ENCODE measurements around the gene HPS1. TPM values are rescaled to one million over a fixed set of nuclear protein-coding genes. Genes with fewer than 3 reads are reported as not detected.

Gene HPS1
- total and polyA plus RNA-seq, 2 of the 4 experiments (the other 2 are of a cell fraction) = 14.0 to 55.2 TPM

DNA sequence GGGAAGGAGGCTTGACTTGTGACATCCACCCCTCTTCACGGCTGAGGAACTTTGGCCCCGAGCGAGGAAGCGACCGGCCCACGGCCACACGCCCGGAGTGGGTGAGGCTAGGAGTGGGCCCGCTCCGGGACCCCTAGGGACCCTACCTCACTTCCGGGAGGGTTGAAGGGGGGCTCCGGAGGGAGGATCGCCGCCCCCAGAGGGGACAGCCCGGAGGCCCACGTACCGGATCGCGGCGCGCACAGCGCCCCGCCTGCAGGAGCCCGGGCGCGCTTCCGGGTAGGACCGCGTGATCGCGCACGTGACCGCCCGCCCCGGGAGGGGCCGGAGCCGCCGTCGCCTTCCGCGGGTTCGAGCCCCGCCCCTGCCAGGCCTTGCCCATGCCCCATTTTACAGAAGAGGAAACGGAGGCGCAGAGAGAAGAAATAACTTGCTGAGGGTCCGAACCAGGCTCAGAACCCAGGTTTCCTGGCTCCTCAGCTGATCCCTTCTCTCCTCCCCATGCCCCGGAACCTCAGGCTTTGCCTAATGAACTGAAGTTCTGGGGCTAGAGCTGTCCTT is at the start of gene HPS1 (continued):
- TF ChIP-seq, protein P1, sequence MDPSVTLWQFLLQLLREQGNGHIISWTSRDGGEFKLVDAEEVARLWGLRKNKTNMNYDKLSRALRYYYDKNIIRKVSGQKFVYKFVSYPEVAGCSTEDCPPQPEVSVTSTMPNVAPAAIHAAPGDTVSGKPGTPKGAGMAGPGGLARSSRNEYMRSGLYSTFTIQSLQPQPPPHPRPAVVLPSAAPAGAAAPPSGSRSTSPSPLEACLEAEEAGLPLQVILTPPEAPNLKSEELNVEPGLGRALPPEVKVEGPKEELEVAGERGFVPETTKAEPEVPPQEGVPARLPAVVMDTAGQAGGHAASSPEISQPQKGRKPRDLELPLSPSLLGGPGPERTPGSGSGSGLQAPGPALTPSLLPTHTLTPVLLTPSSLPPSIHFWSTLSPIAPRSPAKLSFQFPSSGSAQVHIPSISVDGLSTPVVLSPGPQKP (IDR thresholded peaks at IDR 0.05; ENCODE audit: borderline replicate concordance, low read depth, low read length) = no peak

DNA sequence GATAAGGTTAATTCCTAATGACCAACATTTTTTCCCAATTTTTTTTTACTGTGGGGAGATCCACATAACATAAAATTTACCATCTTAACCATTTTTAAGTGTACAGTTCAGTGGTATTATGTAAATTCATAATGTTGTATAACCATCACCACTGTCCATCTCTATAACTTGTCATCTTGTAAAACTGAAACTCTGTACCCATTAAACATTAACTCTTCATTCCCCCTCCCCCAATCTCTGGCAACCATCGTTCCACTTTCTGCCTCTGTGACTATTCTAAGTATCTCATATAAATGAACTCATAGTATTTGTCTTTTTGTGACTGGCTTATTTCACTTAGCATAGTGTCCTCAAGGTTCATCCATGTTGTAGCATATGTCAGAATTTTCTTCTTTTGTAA is 46.0 kb upstream of the HPS1 start:
- no peak for DNase-seq
- TF ChIP-seq FOS (IDR thresholded peaks at IDR 0.05; ENCODE audit: low read depth, low read length) (no peak), SMC3 (IDR thresholded peaks at IDR 0.05; ENCODE audit: low read depth, low read length) (no peak), RCOR1 (IDR thresholded peaks at IDR 0.05; ENCODE audit: insufficient replicate concordance, low read length) (no peak), CEBPB (IDR thresholded peaks at IDR 0.05; ENCODE audit: low read depth, low read length) (no peak), MAZ (IDR thresholded peaks at IDR 0.05; ENCODE audit: borderline replicate concordance, low read depth, low read length) (no peak), CHD1 (IDR thresholded peaks at IDR 0.05; ENCODE audit: low read depth, low read length) (no peak), MAFK (IDR thresholded peaks at IDR 0.05; ENCODE audit: low read depth, low read length) (no peak), BHLHE40 (IDR thresholded peaks at IDR 0.05; ENCODE audit: low read depth, low read length) (no peak), POLR2A (IDR thresholded peaks at IDR 0.05; ENCODE audit: low read depth, low read length) (no peak), RAD21 (IDR thresholded peaks at IDR 0.05; ENCODE audit: low read length) (no peak), RFX5 (IDR thresholded peaks at IDR 0.05; ENCODE audit: low read depth, low read length) (no peak)
- TF ChIP-seq, protein P1 (IDR thresholded peaks at IDR 0.05; ENCODE audit: borderline replicate concordance, low read depth, low read length) = no peak
- TF ChIP-seq, protein P2, sequence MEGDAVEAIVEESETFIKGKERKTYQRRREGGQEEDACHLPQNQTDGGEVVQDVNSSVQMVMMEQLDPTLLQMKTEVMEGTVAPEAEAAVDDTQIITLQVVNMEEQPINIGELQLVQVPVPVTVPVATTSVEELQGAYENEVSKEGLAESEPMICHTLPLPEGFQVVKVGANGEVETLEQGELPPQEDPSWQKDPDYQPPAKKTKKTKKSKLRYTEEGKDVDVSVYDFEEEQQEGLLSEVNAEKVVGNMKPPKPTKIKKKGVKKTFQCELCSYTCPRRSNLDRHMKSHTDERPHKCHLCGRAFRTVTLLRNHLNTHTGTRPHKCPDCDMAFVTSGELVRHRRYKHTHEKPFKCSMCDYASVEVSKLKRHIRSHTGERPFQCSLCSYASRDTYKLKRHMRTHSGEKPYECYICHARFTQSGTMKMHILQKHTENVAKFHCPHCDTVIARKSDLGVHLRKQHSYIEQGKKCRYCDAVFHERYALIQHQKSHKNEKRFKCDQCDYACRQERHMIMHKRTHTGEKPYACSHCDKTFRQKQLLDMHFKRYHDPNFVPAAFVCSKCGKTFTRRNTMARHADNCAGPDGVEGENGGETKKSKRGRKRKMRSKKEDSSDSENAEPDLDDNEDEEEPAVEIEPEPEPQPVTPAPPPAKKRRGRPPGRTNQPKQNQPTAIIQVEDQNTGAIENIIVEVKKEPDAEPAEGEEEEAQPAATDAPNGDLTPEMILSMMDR (conservative IDR thresholded peaks at IDR 0.05; ENCODE audit: low read depth, low read length) = no peak

More for the DNA sequence above, 46.0 kb upstream of the HPS1 start:
- no CpG with 5 or more reads among the region's 1 CpG for WGBS, 2 experiments (ENCODE audit: extremely low coverage in 2 of 2, insufficient read length in 1 of 2)
- no peaks in the 10 kb centered on the region for H3K27me3 ChIP-seq (ENCODE audit: control insufficient read depth, insufficient read depth, low read length)
- H3K18ac ChIP-seq (ENCODE audit: low read depth, low read length) = no peak overlapping the region
- H2BK15ac ChIP-seq (ENCODE audit: low read depth, low read length) = no peak overlapping the region
- dilution Hi-C loops (cut with HindIII; ENCODE audit: low sequenced_read_pairs, unreplicated experiment) (no loop called here), intact Hi-C loops (cut with micrococcal nuclease) (no loop called here), in situ Hi-C loops (cut with MboI; ENCODE audit: low sequenced_read_pairs) (no loop called here)
- no peak overlapping the region for H3K9ac ChIP-seq (ENCODE audit: low read depth, low read length)
- no peak overlapping the region for H4K8ac ChIP-seq (ENCODE audit: low read depth in 2 of 2, low read length in 2 of 2)
- ChIA-PET CTCF (no interaction called here), POLR2A (ENCODE audit: unreplicated experiment) (no interaction called here)
- no peak overlapping the region for H2AK5ac ChIP-seq (ENCODE audit: low read depth, low read length)
- H4K5ac ChIP-seq (ENCODE audit: low read depth, low read length) = no peak overlapping the region
- H2AK9ac ChIP-seq (replicated peaks; ENCODE audit: low read depth, low read length, poor library complexity) = no peak overlapping the region
- no peak overlapping the region for H3K4me3 ChIP-seq (ENCODE audit: insufficient read depth, low read depth, low read length)
- H3K27ac ChIP-seq (ENCODE audit: insufficient read depth, low read length) = no peak overlapping the region
- no peaks in the 10 kb centered on the region for H3K9me1 ChIP-seq (ENCODE audit: insufficient read depth, low read length)
- H3K14ac ChIP-seq (replicated peaks; ENCODE audit: low read depth, low read length) = no peak overlapping the region
- no peak for ATAC-seq (ENCODE audit: low read depth)
- H2AFZ ChIP-seq (replicated peaks; ENCODE audit: low read length, poor library complexity) = no peak overlapping the region
- H3K36me3 ChIP-seq (ENCODE audit: control insufficient read depth, insufficient read depth, low read length) = no peaks in the 10 kb centered on the region
- H4K91ac ChIP-seq (ENCODE audit: insufficient read depth, low read depth, low read length) = no peak overlapping the region
- no peak overlapping the region for H2BK120ac ChIP-seq (ENCODE audit: low read depth, low read length)
- no peak overlapping the region for H2BK5ac ChIP-seq (ENCODE audit: low read depth, low read length, poor library complexity, severe bottlenecking)
- no peak overlapping the region for H3K4ac ChIP-seq (ENCODE audit: low read depth, low read length)
- no peak overlapping the region for H2BK20ac ChIP-seq (ENCODE audit: low read depth, low read length)
- no peaks in the 10 kb centered on the region for H3K79me1 ChIP-seq (ENCODE audit: low read depth in 1 of 2, low read length in 2 of 2)
- no peaks in the 10 kb centered on the region for H3K4me1 ChIP-seq (ENCODE audit: control insufficient read depth, insufficient read depth, low read length)
- H3K23ac ChIP-seq (ENCODE audit: low read depth, low read length) = no peak overlapping the region
- H3K56ac ChIP-seq (ENCODE audit: extremely low read depth, insufficient read depth, low read length) = no peak overlapping the region
- H4K20me1 ChIP-seq (ENCODE audit: insufficient read depth, low read length) = no peaks in the 10 kb centered on the region
- BruUV-seq (replicated peaks) = no TSS peak
- no peaks in the 10 kb centered on the region; the same call in 1 of the 2 replicates for H3K9me3 ChIP-seq (ENCODE audit: control insufficient read depth, insufficient read depth, low read length)
- H3K4me2 ChIP-seq (ENCODE audit: low read depth, low read length) = no peak overlapping the region

Measured in IMR-90 (cell line).